SK-N-SH (cell line): ENCODE measurements around the gene CNIH2. TPM values are rescaled to one million over a fixed set of nuclear protein-coding genes. Genes with fewer than 3 reads are reported as not detected.

Experiments used
- CTCF ChIA-PET: fragments of 300-600, 350-600 bp; formaldehyde crosslinking; extraction: SDS; loops from one replicate; lab custom pipeline; 2021; lab: Yijun Ruan, JAX
- POLR2A ChIA-PET: fragments of 350-600 bp; sonication (Branson Sonifier 250); formaldehyde crosslinking; extraction: SDS; loops from one replicate; lab custom pipeline; 2020; ENCODE audit warnings: antibody characterized with exemption, inconsistent platforms; lab: Yijun Ruan, JAX
- DNase-seq: peaks from one replicate; pipeline ENCODE4 v3.0.0; 2012
- H2AFZ ChIP-seq: fragments of 200-600 bp; sonication (generic); 2 replicates; pipeline ENCODE4 v1.8.1; 2016; ENCODE audit warnings: antibody characterized with exemption, mild to moderate bottlenecking, low read depth
- H3F3A ChIP-seq: fragments of 200-600 bp; sonication (generic); replicated peaks from 2 replicates; pipeline ENCODE3; 2016; ENCODE audit warnings: antibody characterized with exemption, mild to moderate bottlenecking; ENCODE audit not compliant: insufficient read depth
- H3K27ac ChIP-seq, 2 experiments: fragments of 200-500 bp in 1 of 2; fragments of 200-600 bp in 1 of 2; sonication (Bioruptor generic) in 1 of 2; sonication (generic), shearing (Covaris generic) in 1 of 2; 2 replicates each; pipeline versions ENCODE4 v1.5.1 to v1.6.1; 2014 to 2016; ENCODE audit warnings: low read depth in 2 of 2, inconsistent platforms in 1 of 2, low read length in 1 of 2, mild to moderate bottlenecking in 1 of 2, mixed read lengths in 1 of 2
- H3K27me3 ChIP-seq: fragments of 200-600 bp; sonication (generic), shearing (Covaris generic); 2 replicates; pipeline ENCODE4 v1.6.1; 2016; ENCODE audit warnings: mixed run types; ENCODE audit not compliant: insufficient read depth
- H3K36me3 ChIP-seq, 2 experiments: fragments of 200-500 bp in 1 of 2; fragments of 200-600 bp in 1 of 2; sonication (Bioruptor generic) in 1 of 2; sonication (generic) in 1 of 2; replicated peaks in 1 of 2; 2 replicates each; pipeline versions ENCODE3 to v1.5.1; 2014 to 2016; ENCODE audit warnings: low read length in 1 of 2, mild to moderate bottlenecking in 1 of 2; ENCODE audit not compliant: insufficient read depth in 2 of 2, control insufficient read depth in 1 of 2
- H3K4me1 ChIP-seq, 2 experiments: fragments of 200-500 bp in 1 of 2; fragments of 200-600 bp in 1 of 2; sonication (Bioruptor generic) in 1 of 2; sonication (generic), shearing (Covaris generic) in 1 of 2; 2 replicates each; pipeline versions ENCODE4 v1.5.1 to v1.6.1; 2014 to 2016; ENCODE audit warnings: low read depth in 1 of 2, low read length in 1 of 2, mixed run types in 1 of 2; ENCODE audit not compliant: insufficient read depth in 2 of 2, control insufficient read depth in 1 of 2
- H3K4me2 ChIP-seq: fragments of 200-600 bp; sonication (generic), shearing (Covaris generic); 2 replicates; pipeline ENCODE4 v1.6.1; 2017; ENCODE audit warnings: mixed run types
- H3K4me3 ChIP-seq, 2 experiments: fragments of 200-500 bp in 1 of 2; fragments of 200-600 bp in 1 of 2; sonication (Bioruptor generic) in 1 of 2; sonication (generic), shearing (Covaris generic) in 1 of 2; 2 replicates each; pipeline versions ENCODE4 v1.5.1 to v1.8.1; 2014 to 2016; ENCODE audit warnings: low read depth in 2 of 2, inconsistent platforms in 1 of 2, low read length in 1 of 2, mild to moderate bottlenecking in 1 of 2, mixed read lengths in 1 of 2, moderate library complexity in 1 of 2
- H3K79me2 ChIP-seq: fragments of 200-600 bp; sonication (generic); 2 replicates; pipeline ENCODE4 v1.8.1; 2017; ENCODE audit warnings: mild to moderate bottlenecking; ENCODE audit not compliant: insufficient read depth
- H3K9ac ChIP-seq: fragments of 200-600 bp; sonication (generic); 2 replicates; pipeline ENCODE4 v1.6.1; 2017; ENCODE audit warnings: mixed run types
- H3K9me2 ChIP-seq: fragments of 200-600 bp; sonication (generic); 2 replicates; pipeline ENCODE4 v1.6.1; 2017; ENCODE audit warnings: mixed run types
- H3K9me3 ChIP-seq: fragments of 200-600 bp; sonication (generic); 2 replicates; pipeline ENCODE4 v1.6.1; 2017; ENCODE audit warnings: mixed run types, mild to moderate bottlenecking, moderate library complexity
- H4K20me1 ChIP-seq: fragments of 200-600 bp; sonication (generic); 2 replicates; pipeline ENCODE4 v1.6.1; 2017; ENCODE audit warnings: mild to moderate bottlenecking, mixed run types; ENCODE audit not compliant: insufficient read depth
- CHD2 ChIP-seq: fragments of 150-350 bp; IDR thresholded peaks from 2 replicates; pipeline ENCODE4 v1.6.1; 2018; ENCODE audit warnings: low read length; ENCODE audit not compliant: partially characterized antibody
- EZH2phosphoT487 ChIP-seq: fragments of 200-600 bp; sonication (generic); IDR thresholded peaks from 2 replicates; pipeline ENCODE4 v1.6.1; 2017; ENCODE audit warnings: low read depth, mixed run types, mild to moderate bottlenecking, antibody characterized with exemption, moderate library complexity, borderline replicate concordance
- GABPA ChIP-seq: IDR thresholded peaks from 2 replicates; pipeline ENCODE4 v1.4.0; 2012; ENCODE audit warnings: low read depth, mild to moderate bottlenecking
- GATA2 ChIP-seq: sonication (generic); formaldehyde crosslinking; IDR thresholded peaks from 2 replicates; pipeline ENCODE4 v1.5.0; 2020; ENCODE audit warnings: mild to moderate bottlenecking, missing genetic modification reagents
- JUND ChIP-seq: IDR thresholded peaks from 2 replicates; pipeline ENCODE4 v1.4.0; 2012
- RFX5 ChIP-seq: IDR thresholded peaks from 2 replicates; pipeline ENCODE4 v1.6.1; 2012; ENCODE audit warnings: mild to moderate bottlenecking, improper control_type of control experiment, low read length
- RXRA ChIP-seq: IDR thresholded peaks from 2 replicates; pipeline ENCODE4 v1.4.0; 2012; ENCODE audit warnings: low read depth, mild to moderate bottlenecking, borderline replicate concordance
- SIN3A ChIP-seq: IDR thresholded peaks from 2 replicates; pipeline ENCODE4 v1.6.1; 2012; ENCODE audit warnings: low read depth, mild to moderate bottlenecking, low read length, moderate library complexity, borderline replicate concordance
- TAF1 ChIP-seq: IDR thresholded peaks from 2 replicates; pipeline ENCODE4 v1.6.1; 2012; ENCODE audit warnings: low read depth, mild to moderate bottlenecking, low read length, moderate library complexity, borderline replicate concordance
- TCF12 ChIP-seq: IDR thresholded peaks from 2 replicates; pipeline ENCODE4 v1.4.0; 2012
- TEAD4 ChIP-seq: IDR thresholded peaks from 2 replicates; pipeline ENCODE4 v1.4.0; 2012; ENCODE audit warnings: mild to moderate bottlenecking, borderline replicate concordance; ENCODE audit not compliant: insufficient read depth
- USF2 ChIP-seq: fragments of 150-350 bp; IDR thresholded peaks from 2 replicates; pipeline ENCODE4 v1.6.1; 2017; ENCODE audit warnings: antibody characterized with exemption, low read length, low read depth, borderline replicate concordance
- YY1 ChIP-seq: IDR thresholded peaks from 2 replicates; pipeline ENCODE4 v1.4.0; 2012; ENCODE audit warnings: low read depth, mild to moderate bottlenecking
- WGBS: methylation state at CpG from one replicate; pipeline ENCODE4 v1.1.6; 2017; ENCODE audit warnings: low lambda C conversion rate; 5-methylcytosine and 5-hydroxymethylcytosine counted together
- polyA plus RNA-seq, 3 experiments: library from polyadenylated mRNA; depleted of rRNA; stranded (reverse); fragments of >200 nt; gene quantifications; 2 replicates each; pipeline ENCODE4 v1.2.3, GENCODE V29; 2012
- TF ChIP-seq, protein P1 (sequence below): IDR thresholded peaks from 2 replicates; pipeline ENCODE4 v1.4.0; 2012; ENCODE audit warnings: low read depth, borderline replicate concordance
- TF ChIP-seq, protein P2 (sequence below): IDR thresholded peaks from 2 replicates; pipeline ENCODE4 v1.6.1; 2012; ENCODE audit warnings: mild to moderate bottlenecking, low read depth, low read length, moderate library complexity
- TF ChIP-seq, protein P3 (sequence below): IDR thresholded peaks from 2 replicates; pipeline ENCODE4 v1.4.0; 2012; ENCODE audit warnings: low read depth, borderline replicate concordance
- TF ChIP-seq, protein P4 (sequence below): IDR thresholded peaks from 2 replicates; pipeline ENCODE4; 2012

Gene CNIH2
- polyA plus RNA-seq, 1 of the 3 experiments (the other 2 are of a cell fraction) = 11.8 TPM

- TF ChIP-seq, protein P1, sequence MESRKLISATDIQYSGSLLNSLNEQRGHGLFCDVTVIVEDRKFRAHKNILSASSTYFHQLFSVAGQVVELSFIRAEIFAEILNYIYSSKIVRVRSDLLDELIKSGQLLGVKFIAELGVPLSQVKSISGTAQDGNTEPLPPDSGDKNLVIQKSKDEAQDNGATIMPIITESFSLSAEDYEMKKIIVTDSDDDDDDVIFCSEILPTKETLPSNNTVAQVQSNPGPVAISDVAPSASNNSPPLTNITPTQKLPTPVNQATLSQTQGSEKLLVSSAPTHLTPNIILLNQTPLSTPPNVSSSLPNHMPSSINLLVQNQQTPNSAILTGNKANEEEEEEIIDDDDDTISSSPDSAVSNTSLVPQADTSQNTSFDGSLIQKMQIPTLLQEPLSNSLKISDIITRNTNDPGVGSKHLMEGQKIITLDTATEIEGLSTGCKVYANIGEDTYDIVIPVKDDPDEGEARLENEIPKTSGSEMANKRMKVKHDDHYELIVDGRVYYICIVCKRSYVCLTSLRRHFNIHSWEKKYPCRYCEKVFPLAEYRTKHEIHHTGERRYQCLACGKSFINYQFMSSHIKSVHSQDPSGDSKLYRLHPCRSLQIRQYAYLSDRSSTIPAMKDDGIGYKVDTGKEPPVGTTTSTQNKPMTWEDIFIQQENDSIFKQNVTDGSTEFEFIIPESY = no peak
- TF ChIP-seq GABPA (no peak), JUND (no peak), RXRA (no peak)
- TF ChIP-seq, protein P2, sequence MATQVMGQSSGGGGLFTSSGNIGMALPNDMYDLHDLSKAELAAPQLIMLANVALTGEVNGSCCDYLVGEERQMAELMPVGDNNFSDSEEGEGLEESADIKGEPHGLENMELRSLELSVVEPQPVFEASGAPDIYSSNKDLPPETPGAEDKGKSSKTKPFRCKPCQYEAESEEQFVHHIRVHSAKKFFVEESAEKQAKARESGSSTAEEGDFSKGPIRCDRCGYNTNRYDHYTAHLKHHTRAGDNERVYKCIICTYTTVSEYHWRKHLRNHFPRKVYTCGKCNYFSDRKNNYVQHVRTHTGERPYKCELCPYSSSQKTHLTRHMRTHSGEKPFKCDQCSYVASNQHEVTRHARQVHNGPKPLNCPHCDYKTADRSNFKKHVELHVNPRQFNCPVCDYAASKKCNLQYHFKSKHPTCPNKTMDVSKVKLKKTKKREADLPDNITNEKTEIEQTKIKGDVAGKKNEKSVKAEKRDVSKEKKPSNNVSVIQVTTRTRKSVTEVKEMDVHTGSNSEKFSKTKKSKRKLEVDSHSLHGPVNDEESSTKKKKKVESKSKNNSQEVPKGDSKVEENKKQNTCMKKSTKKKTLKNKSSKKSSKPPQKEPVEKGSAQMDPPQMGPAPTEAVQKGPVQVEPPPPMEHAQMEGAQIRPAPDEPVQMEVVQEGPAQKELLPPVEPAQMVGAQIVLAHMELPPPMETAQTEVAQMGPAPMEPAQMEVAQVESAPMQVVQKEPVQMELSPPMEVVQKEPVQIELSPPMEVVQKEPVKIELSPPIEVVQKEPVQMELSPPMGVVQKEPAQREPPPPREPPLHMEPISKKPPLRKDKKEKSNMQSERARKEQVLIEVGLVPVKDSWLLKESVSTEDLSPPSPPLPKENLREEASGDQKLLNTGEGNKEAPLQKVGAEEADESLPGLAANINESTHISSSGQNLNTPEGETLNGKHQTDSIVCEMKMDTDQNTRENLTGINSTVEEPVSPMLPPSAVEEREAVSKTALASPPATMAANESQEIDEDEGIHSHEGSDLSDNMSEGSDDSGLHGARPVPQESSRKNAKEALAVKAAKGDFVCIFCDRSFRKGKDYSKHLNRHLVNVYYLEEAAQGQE = no peak
- TF ChIP-seq, all 33 proteins: peak for 0
Observed at GRCh38 chr11:66286699-66287098, 8.7 kb downstream of the CNIH2 start (continued).

DNA sequence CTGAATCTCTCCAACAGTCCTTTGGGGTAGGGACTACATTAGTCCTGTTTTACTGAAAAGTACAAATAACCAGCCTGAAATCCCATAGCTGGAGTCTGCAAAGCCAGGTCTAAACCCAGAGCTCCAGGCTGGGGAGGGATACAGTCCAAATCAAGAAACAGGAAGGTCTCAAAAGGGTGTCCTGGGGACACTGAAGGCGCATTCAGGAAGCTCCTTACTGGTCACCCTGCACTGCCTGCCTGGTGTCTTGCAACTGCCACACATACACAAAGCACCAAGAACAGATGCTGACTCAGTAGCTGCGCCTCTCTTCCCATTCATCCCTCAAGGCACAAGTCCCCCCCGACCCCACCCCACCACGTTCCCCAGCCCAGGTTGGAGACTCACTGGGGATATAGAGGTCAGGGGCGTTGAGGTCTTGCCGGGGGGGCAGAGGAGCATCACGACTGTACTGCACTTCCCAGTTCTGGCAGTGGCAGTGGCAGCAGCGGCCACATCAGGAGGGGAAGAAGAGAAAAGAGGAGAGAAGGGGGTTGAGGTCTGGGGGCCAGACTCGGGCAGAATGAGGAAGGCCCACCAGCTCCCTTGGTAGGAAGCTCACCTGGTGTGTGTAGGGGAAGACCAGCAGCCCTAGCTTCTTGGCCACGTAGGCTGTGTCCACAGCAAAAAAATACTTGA, 9.4 kb downstream of the CNIH2 start:
- H3K27ac ChIP-seq = peak overlapping the region in 1 of 2 experiments; percentile 93; a peak in 2 of 4 replicates
- H3K9me2 ChIP-seq = no peaks in the 10 kb centered on the region
- TF ChIP-seq TAF1 (no peak), GATA2 (CRISPR knock-in tag) (no peak), EZH2phosphoT487 (no peak), CHD2 (no peak), RFX5 (no peak), USF2 (no peak), TCF12 (no peak), TEAD4 (no peak), SIN3A (no peak), YY1 (no peak)
- TF ChIP-seq, protein P2 = no peak
- TF ChIP-seq, protein P3, sequence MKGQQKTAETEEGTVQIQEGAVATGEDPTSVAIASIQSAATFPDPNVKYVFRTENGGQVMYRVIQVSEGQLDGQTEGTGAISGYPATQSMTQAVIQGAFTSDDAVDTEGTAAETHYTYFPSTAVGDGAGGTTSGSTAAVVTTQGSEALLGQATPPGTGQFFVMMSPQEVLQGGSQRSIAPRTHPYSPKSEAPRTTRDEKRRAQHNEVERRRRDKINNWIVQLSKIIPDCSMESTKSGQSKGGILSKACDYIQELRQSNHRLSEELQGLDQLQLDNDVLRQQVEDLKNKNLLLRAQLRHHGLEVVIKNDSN = no peak
- TF ChIP-seq, protein P4, sequence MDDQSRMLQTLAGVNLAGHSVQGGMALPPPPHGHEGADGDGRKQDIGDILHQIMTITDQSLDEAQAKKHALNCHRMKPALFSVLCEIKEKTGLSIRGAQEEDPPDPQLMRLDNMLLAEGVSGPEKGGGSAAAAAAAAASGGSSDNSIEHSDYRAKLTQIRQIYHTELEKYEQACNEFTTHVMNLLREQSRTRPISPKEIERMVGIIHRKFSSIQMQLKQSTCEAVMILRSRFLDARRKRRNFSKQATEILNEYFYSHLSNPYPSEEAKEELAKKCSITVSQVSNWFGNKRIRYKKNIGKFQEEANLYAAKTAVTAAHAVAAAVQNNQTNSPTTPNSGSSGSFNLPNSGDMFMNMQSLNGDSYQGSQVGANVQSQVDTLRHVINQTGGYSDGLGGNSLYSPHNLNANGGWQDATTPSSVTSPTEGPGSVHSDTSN = no peak

More for the DNA sequence above, 9.4 kb downstream of the CNIH2 start:
- Histone ChIP-seq H3K4me1 (peaks cover 7 to 39% of the 10 kb centered on the region in 2 experiments; a peak in 2 of 4 replicates), H3F3A (peaks cover 18% of the 10 kb centered on the region), H3K9ac (no peak overlapping the region), H2AFZ (no peak overlapping the region), H3K4me2 (peak overlapping the region; percentile 99), H4K20me1 (peaks cover 12% of the 10 kb centered on the region; the same call in 1 of the 2 replicates), H3K27me3 (no peaks in the 10 kb centered on the region), H3K79me2 (peaks cover 37% of the 10 kb centered on the region; the same call in 1 of the 2 replicates), H3K9me3 (no peaks in the 10 kb centered on the region), H3K36me3 (peaks cover 0 to 34% of the 10 kb centered on the region in 2 experiments), H3K4me3 (peak overlapping the region; percentile 88 to 90)
- POLR2A ChIA-PET = interaction anchor here (1.1 to 1.8 kb wide), 2 partner anchors 7 to 20 kb away, joined by 3 to 8 read pairs; no protein-coding TSS in a partner anchor
- 58% methylated on average over 10 of the region's 10 CpGs for WGBS
- DNase-seq = no peak
- CTCF ChIA-PET = interaction anchor here (1.0 to 6.2 kb wide), 6 partner anchors 19 to 64 kb away, joined by 3 to 63 read pairs (median 11); partner anchors contain the start of genes RAB1B and RIN1
